C4-2B (cell line): Measurements from ENCODE around the gene LRP1B.

ENCODE experiments used
- ZFX ChIP-seq: fragments of 450-650 bp; IDR thresholded peaks from 2 replicates; pipeline ENCODE4 v1.6.1; 2017
- TF ChIP-seq, protein P1 (sequence below): fragments of 450-650 bp; conservative IDR thresholded peaks from 2 replicates; pipeline ENCODE4 v1.5.1; 2017; ENCODE audit warnings: mild to moderate bottlenecking

DNA sequence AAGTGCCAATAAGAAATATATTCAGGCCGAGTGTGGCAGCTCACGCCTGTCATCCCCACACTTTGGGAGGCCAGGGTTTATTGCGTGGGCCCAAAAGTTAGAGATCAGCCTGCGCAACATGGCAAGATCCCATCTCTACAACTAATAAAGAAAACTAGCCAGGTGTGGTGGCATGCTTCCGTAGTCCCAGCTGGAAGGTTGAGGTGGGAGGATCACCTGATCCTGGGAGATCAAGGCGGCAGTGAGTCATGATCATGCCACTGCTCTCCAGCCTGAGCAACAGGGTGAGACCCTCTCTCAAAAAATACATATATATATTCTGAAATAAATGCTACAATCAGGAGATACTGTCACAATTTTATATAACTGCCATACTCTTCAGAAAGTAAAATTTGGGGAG, 1745.9 kb downstream of the LRP1B start:
- TF ChIP-seq, protein P1, sequence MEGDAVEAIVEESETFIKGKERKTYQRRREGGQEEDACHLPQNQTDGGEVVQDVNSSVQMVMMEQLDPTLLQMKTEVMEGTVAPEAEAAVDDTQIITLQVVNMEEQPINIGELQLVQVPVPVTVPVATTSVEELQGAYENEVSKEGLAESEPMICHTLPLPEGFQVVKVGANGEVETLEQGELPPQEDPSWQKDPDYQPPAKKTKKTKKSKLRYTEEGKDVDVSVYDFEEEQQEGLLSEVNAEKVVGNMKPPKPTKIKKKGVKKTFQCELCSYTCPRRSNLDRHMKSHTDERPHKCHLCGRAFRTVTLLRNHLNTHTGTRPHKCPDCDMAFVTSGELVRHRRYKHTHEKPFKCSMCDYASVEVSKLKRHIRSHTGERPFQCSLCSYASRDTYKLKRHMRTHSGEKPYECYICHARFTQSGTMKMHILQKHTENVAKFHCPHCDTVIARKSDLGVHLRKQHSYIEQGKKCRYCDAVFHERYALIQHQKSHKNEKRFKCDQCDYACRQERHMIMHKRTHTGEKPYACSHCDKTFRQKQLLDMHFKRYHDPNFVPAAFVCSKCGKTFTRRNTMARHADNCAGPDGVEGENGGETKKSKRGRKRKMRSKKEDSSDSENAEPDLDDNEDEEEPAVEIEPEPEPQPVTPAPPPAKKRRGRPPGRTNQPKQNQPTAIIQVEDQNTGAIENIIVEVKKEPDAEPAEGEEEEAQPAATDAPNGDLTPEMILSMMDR = no peak
- no peak for TF ChIP-seq ZFX
